Measurements from ENCODE around the gene SERPINA6. TPM values are rescaled to one million over a fixed set of nuclear protein-coding genes. Genes with fewer than 3 reads are reported as not detected.

The SERPINA6 gene
- total and polyA plus RNA-seq, 3 donors from 2014 or later: 1.8 TPM; not detected in 2

DNA sequence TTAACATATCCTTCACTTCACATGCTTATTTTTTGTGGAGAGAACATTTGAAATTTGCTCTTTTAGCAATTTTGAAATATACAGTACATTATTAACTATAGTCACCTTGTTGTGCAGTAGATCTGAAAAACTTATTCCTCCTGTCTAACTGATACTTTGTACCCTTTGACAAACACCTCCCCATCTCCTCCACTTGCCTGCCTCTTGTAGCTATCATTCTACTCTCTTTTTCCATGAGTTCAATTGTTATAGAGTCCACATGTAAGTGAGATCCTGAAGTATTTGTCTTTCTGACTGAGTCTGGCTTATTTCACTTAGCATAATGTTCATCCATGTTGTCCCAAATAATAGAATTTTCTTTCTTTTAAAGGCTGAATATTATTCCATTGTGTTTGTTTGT, 9.5 kb upstream of the SERPINA6 start:
- no peaks in the 10 kb centered on the region for H3K9me3 ChIP-seq
- TF ChIP-seq CTCF (IDR thresholded peaks at IDR 0.05): no peak
- TF ChIP-seq POLR2A (IDR thresholded peaks at IDR 0.05): no peak
- H3K27me3 ChIP-seq: no peaks in the 10 kb centered on the region
- intact Hi-C loops (cut with DNase I; ENCODE audit: low total_unique reads): no loop called here
- H3K36me3 ChIP-seq (ENCODE audit: low read depth, missing control alignments): no peaks in the 10 kb centered on the region
- H3K27ac ChIP-seq: no peak overlapping the region
- no peak for DNase-seq
- no peaks in the 10 kb centered on the region for H3K4me1 ChIP-seq
- H3K4me3 ChIP-seq: no peak overlapping the region

DNA sequence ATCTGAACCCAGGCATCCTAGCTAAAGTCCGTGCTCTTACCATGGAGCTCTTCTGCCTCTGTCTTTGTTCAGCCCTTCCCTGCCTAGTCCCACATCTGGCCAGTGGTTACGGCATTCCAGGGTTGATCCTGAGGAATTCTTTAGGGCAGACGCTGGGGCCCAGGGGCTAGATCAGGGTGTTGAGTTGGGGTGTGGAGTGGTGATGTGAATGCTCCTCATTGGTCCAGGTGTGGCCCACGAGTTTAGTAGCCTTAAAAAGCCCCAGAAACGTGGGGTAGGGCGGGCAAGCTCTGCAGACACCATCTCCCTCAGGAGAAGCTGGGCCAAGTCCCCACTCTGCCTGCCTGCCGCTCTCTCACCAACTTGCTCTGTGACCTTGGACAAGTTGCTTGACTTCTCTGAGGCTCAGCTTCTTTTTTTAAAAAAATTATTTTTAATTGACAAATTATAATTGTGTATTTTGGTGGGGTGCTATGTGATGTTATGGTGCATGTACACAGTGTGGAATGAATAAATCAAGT, 9.0 kb upstream of the SERPINA6 start:
- intact Hi-C loops (cut with DNase I; ENCODE audit: low total_unique reads): no loop called here
- DNase-seq: no peak
- 70 to 77% methylated on average over 7 of the region's 7 CpGs for WGBS, 2 donors
- H3K36me3 ChIP-seq (ENCODE audit: low read depth, missing control alignments): no peaks in the 10 kb centered on the region
- no peaks in the 10 kb centered on the region for H3K9me3 ChIP-seq
- H3K4me3 ChIP-seq: no peak overlapping the region
- H3K27me3 ChIP-seq: no peaks in the 10 kb centered on the region
- H3K4me1 ChIP-seq: no peaks in the 10 kb centered on the region
- TF ChIP-seq POLR2A (IDR thresholded peaks at IDR 0.05) (no peak), CTCF (IDR thresholded peaks at IDR 0.05) (no peak)
- no peak overlapping the region for H3K27ac ChIP-seq

- intact Hi-C loops (cut with DNase I; ENCODE audit: low total_unique reads): no loop called here
- Histone ChIP-seq H3K9me3 (no peaks in the 10 kb centered on the region), H3K27me3 (no peaks in the 10 kb centered on the region), H3K36me3 (ENCODE audit: low read depth, missing control alignments) (no peaks in the 10 kb centered on the region), H3K27ac (no peak overlapping the region), H3K4me3 (no peak overlapping the region), H3K4me1 (no peaks in the 10 kb centered on the region)
- DNase-seq: no peak
- 90 to 92% methylated on average over 5 of the region's 5 CpGs for WGBS, 2 donors
- TF ChIP-seq CTCF (IDR thresholded peaks at IDR 0.05) (no peak), POLR2A (IDR thresholded peaks at IDR 0.05) (no peak)
Observed at GRCh38 chr14:94331462-94331861, 8.3 kb upstream of the SERPINA6 start.

DNA sequence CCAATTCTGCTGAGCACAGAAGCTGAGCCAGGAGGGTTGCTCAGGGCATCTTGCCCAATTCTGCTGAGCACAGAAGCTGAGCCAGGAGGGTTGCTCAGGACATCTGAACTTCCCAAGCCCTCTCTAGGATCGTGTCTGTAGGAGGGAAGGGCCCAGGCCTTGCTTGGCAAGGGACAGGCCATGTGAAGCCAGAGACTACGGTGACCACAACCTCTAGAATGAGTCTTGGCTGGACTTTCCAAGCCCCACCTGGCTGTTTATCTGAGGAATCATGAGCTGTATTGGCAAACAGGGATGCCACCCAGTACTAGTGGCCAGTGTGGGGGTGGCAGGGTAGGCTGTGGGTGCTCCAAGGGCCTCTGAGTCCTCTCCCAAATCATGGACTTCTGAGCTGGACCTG, 7.7 kb upstream of the SERPINA6 start:
- TF ChIP-seq POLR2A (IDR thresholded peaks at IDR 0.05) (no peak), CTCF (IDR thresholded peaks at IDR 0.05) (no peak)
- Histone ChIP-seq H3K4me3 (no peak overlapping the region), H3K36me3 (ENCODE audit: low read depth, missing control alignments) (no peaks in the 10 kb centered on the region), H3K27me3 (no peaks in the 10 kb centered on the region), H3K4me1 (no peaks in the 10 kb centered on the region), H3K9me3 (no peaks in the 10 kb centered on the region), H3K27ac (no peak overlapping the region)
- WGBS, 2 donors: 76% methylated on average over 2 of the region's 2 CpGs; no CpG with 5 or more reads in 1 of the 2 donors
- intact Hi-C loops (cut with DNase I; ENCODE audit: low total_unique reads): no loop called here
- DNase-seq: no peak

GRCh38 chr14:94330432-94330831, 7.3 kb upstream of the SERPINA6 start:
- no peak overlapping the region for H3K27ac ChIP-seq
- H3K27me3 ChIP-seq: no peaks in the 10 kb centered on the region
- no peaks in the 10 kb centered on the region for H3K9me3 ChIP-seq
- H3K4me3 ChIP-seq: no peak overlapping the region
- intact Hi-C loops (cut with DNase I; ENCODE audit: low total_unique reads): no loop called here
- no peaks in the 10 kb centered on the region for H3K36me3 ChIP-seq (ENCODE audit: low read depth, missing control alignments)
- no peak for DNase-seq
- TF ChIP-seq CTCF (IDR thresholded peaks at IDR 0.05) (no peak), POLR2A (IDR thresholded peaks at IDR 0.05) (no peak)
- no peaks in the 10 kb centered on the region for H3K4me1 ChIP-seq
- 87 to 100% methylated on average over 1 to 3 of the region's 3 CpGs for WGBS, 2 donors

Measured in testis (tissue), 3 donors.